Keratinocyte (primary cell): ENCODE results near the gene LSAMP. TPM values are rescaled to one million over a fixed set of nuclear protein-coding genes. Genes with fewer than 3 reads are reported as not detected.

Experiments
- DNase-seq: peaks from one replicate; pipeline ENCODE4 v3.0.0-alpha.2; 2011; ENCODE audit warnings: low read depth, missing footprints, low spot score
- FAIRE-seq: peaks from 2 replicates; lab custom pipeline; 2011; peaks lifted over from hg19 to GRCh38; lab: Jason Lieb, UNC
- H2AFZ ChIP-seq: 2 replicates; pipeline ENCODE4 v1.6.0; 2012; ENCODE audit warnings: low read length, control low read depth, inconsistent platforms; ENCODE audit not compliant: control insufficient read depth
- H3K27ac ChIP-seq: 2 replicates; pipeline ENCODE4 v1.5.1; 2011; ENCODE audit warnings: low read length; ENCODE audit not compliant: control insufficient read depth, insufficient read depth
- H3K27me3 ChIP-seq: 3 replicates; pipeline ENCODE4 v1.6.0; 2011; ENCODE audit warnings: low read length; ENCODE audit not compliant: control insufficient read depth, insufficient read depth; ENCODE audit errors: extremely low read depth
- H3K36me3 ChIP-seq, 2 experiments: 2 replicates in 1 of 2; 3 replicates in 1 of 2; pipeline ENCODE4 v1.5.1; 2011; ENCODE audit warnings: low read length in 2 of 2, mild to moderate bottlenecking in 1 of 2; ENCODE audit not compliant: control insufficient read depth in 2 of 2, insufficient read depth in 2 of 2; ENCODE audit errors: extremely low read depth in 1 of 2
- H3K4me1 ChIP-seq: 3 replicates; pipeline ENCODE4 v1.5.1; 2011; ENCODE audit warnings: low read length; ENCODE audit not compliant: control insufficient read depth, insufficient read depth; ENCODE audit errors: extremely low read depth
- H3K4me2 ChIP-seq: 3 replicates; pipeline ENCODE4 v1.6.0; 2011; ENCODE audit warnings: low read depth, low read length; ENCODE audit not compliant: control insufficient read depth, insufficient read depth; ENCODE audit errors: extremely low read depth
- H3K4me3 ChIP-seq, 3 experiments: fragments of 200-600 bp in 1 of 3; sonication (generic) in 1 of 3; 2 replicates in 2 of 3; 3 replicates in 1 of 3; pipeline ENCODE4 v1.5.1; 2011 to 2016; ENCODE audit warnings: low read length in 3 of 3, mild to moderate bottlenecking in 3 of 3, control low read depth in 2 of 3, inconsistent platforms in 1 of 3, low read depth in 1 of 3, mixed read lengths in 1 of 3, mixed run types in 1 of 3, moderate library complexity in 1 of 3; ENCODE audit not compliant: control insufficient read depth in 2 of 3, insufficient read depth in 2 of 3; ENCODE audit errors: extremely low read depth in 1 of 3
- H3K79me2 ChIP-seq: 2 replicates; pipeline ENCODE4 v1.6.0; 2012; ENCODE audit warnings: low read length; ENCODE audit not compliant: control insufficient read depth, insufficient read depth
- H3K9ac ChIP-seq: 3 replicates; pipeline ENCODE4 v1.6.0; 2011; ENCODE audit warnings: low read length; ENCODE audit not compliant: control insufficient read depth, insufficient read depth; ENCODE audit errors: extremely low read depth
- H3K9me1 ChIP-seq: 3 replicates; pipeline ENCODE4 v1.6.0; 2011; ENCODE audit warnings: low read length; ENCODE audit not compliant: control insufficient read depth, insufficient read depth; ENCODE audit errors: extremely low read depth
- H3K9me3 ChIP-seq: 2 replicates; pipeline ENCODE4 v1.5.1; 2012; ENCODE audit warnings: low read depth, low read length; ENCODE audit not compliant: control insufficient read depth
- H4K20me1 ChIP-seq: 3 replicates; pipeline ENCODE4 v1.6.0; 2011; ENCODE audit warnings: low read length; ENCODE audit not compliant: control insufficient read depth, insufficient read depth; ENCODE audit errors: extremely low read depth
- CTCF ChIP-seq, 3 experiments: IDR thresholded peaks in 1 of 3; conservative IDR thresholded peaks in 1 of 3; optimal IDR thresholded peaks in 1 of 3; 2 replicates in 2 of 3; 3 replicates in 1 of 3; pipeline versions ENCODE3 to v1.5.1; 2011; ENCODE audit warnings: low read length in 3 of 3, mild to moderate bottlenecking in 3 of 3, moderate library complexity in 2 of 3, control low read depth in 1 of 3, inconsistent platforms in 1 of 3; ENCODE audit not compliant: insufficient read depth in 2 of 3; ENCODE audit errors: extremely low read depth in 1 of 3
- EZH2 ChIP-seq: IDR thresholded peaks from one replicate; pipeline ENCODE4 v1.6.1; 2012; ENCODE audit warnings: inconsistent platforms, mild to moderate bottlenecking, low read length, moderate library complexity
- dilution Hi-C: fragments of 300-500 bp; cut with MboI; formaldehyde crosslinking; loops from one replicate; pipeline ENCODE4 v1.7.0; 2020; ENCODE audit warnings: low sequenced_read_pairs; ENCODE audit not compliant: extremely low pct_ligation_motif_present
- polyA plus RNA-seq, 5 experiments: library from polyadenylated mRNA; depleted of rRNA in 3 of 5; stranded (reverse) in 3 of 5; stranded (forward) in 1 of 5; unstranded in 1 of 5; fragments of >200 nt; gene quantifications; 1 replicate in 1 of 5; 2 replicates in 3 of 5; 3 replicates in 1 of 5; pipeline versions ENCODE4 v1.2.1 to v1.2.3, GENCODE V29; 2011 to 2012; ENCODE audit warnings: missing spikeins in 2 of 5, low read depth in 1 of 5, low replicate concordance in 1 of 5

Gene LSAMP
- polyA plus RNA-seq, 1 donor (not counting 4 experiments of a cell fraction or from before 2014, with no cell fraction given) = 0.12 TPM

GRCh38 chr3:116474801-116475200 lies 29.5 kb upstream of the LSAMP start:
- H2AFZ ChIP-seq = no peak overlapping the region
- DNase-seq (no peak), FAIRE-seq (no peak)
- no peaks in the 10 kb centered on the region for H3K4me1 ChIP-seq
- no peak for TF ChIP-seq CTCF (optimal IDR thresholded peaks at IDR 0.05 in 1 of 3, IDR thresholded peaks at IDR 0.05 in 1 of 3, conservative IDR thresholded peaks at IDR 0.05 in 1 of 3; ENCODE audit: extremely low read depth in 1 of 3, insufficient read depth in 2 of 3, low read length in 3 of 3)
- TF ChIP-seq EZH2 = no peak
- no peaks in the 10 kb centered on the region for H3K9me1 ChIP-seq
- H3K27ac ChIP-seq = no peak overlapping the region
- no peak overlapping the region for H3K9ac ChIP-seq
- no peak overlapping the region for H3K4me3 ChIP-seq
- H3K27me3 ChIP-seq = no peaks in the 10 kb centered on the region
- no peaks in the 10 kb centered on the region for H3K9me3 ChIP-seq
- no peaks in the 10 kb centered on the region for H3K79me2 ChIP-seq
- dilution Hi-C loops = no loop called here
- no peaks in the 10 kb centered on the region for H4K20me1 ChIP-seq
- H3K4me2 ChIP-seq = no peak overlapping the region
- no peaks in the 10 kb centered on the region for H3K36me3 ChIP-seq

DNA sequence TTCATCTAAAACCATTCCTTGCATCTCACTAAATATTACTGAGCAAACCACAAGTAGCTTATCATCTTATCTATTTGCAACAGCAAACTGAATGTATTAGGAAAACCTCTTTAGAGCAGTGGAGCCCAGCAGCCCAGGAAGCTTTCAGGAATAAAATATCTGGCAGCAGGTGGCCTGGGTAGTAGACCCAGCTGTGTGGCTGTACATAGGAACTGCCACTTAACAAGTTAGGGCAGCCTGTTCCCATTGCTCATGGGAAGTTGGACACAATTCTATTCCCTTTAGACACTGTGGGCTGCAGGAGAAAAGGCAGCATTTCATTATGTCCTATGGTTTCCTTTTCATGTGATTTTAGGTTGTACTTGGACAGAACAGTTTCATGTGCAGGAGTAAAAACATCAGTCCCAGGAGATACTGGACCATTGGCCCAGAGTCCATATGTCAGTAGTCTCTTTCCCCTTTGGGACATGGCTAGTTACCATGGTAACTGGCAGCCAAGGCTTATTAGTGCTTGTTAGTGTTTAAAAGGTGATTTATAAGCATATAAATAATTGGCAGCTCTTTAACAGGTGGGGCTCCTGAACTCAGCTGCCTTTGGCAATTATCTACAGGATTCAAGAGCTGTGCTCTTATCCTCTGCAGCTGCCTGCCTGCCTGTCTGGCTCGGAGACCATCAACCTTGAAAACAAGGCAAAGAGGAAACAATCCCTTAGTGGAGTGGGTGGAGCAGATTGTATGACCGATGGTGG lies 28.9 kb upstream of the LSAMP start:
- Histone ChIP-seq H3K79me2 (no peaks in the 10 kb centered on the region), H4K20me1 (no peaks in the 10 kb centered on the region), H3K9me1 (no peaks in the 10 kb centered on the region), H3K36me3 (no peaks in the 10 kb centered on the region), H3K4me2 (no peak overlapping the region), H3K4me1 (no peaks in the 10 kb centered on the region), H3K27ac (no peak overlapping the region), H3K27me3 (no peaks in the 10 kb centered on the region), H3K4me3 (no peak overlapping the region), H3K9ac (no peak overlapping the region), H3K9me3 (no peaks in the 10 kb centered on the region), H2AFZ (no peak overlapping the region)
- DNase-seq (no peak), FAIRE-seq (no peak)
- dilution Hi-C loops = no loop called here
- TF ChIP-seq CTCF (optimal IDR thresholded peaks at IDR 0.05 in 1 of 3, IDR thresholded peaks at IDR 0.05 in 1 of 3, conservative IDR thresholded peaks at IDR 0.05 in 1 of 3; ENCODE audit: extremely low read depth in 1 of 3, insufficient read depth in 2 of 3, low read length in 3 of 3) (no peak), EZH2 (no peak)
